ENCODE data around the gene SMAD7. TPM values are rescaled to one million over a fixed set of nuclear protein-coding genes. Genes with fewer than 3 reads are reported as not detected.

Gene SMAD7
- total and polyA plus RNA-seq, 10 of the 15 experiments (the other 5 are each of a cell fraction or from before 2014, with no cell fraction given) = 1.3 to 22.5 (median 8.0) TPM

DNA sequence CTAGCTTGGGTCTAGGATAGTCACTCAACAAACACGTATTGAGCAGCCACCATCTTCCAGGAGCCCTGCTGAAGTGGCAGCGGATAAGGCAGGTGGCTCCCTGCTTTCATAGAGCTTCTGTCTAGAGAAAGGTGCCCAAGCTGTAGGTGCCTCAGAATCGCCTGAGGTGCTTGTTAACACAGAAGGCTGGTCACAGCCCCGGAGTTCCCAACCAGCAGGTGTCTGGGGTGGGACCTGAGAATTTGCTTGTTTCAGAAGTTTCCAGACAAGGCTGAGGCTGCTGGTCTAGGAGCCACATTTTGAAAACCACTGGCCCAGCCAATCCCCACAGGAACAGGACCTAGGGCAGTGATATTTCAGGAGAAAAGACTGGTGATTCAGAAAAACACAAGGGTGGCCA is 45.3 kb upstream of the SMAD7 start:
- Histone ChIP-seq H3K27ac (ENCODE audit: control insufficient read depth, insufficient read depth) (no peak overlapping the region), H3K4me2 (ENCODE audit: control insufficient read depth, insufficient read depth) (no peak overlapping the region), H2AFZ (ENCODE audit: control insufficient read depth, low read depth, low read length) (no peak overlapping the region), H3K27me3 (replicated peaks in 1 of 2; ENCODE audit: control insufficient read depth in 2 of 2, insufficient read depth in 2 of 2, low read length in 1 of 2) (no peaks in the 10 kb centered on the region; a peak in 1 of 4 replicates), H3K9me3 (replicated peaks; ENCODE audit: control insufficient read depth, insufficient read depth, low read length) (no peaks in the 10 kb centered on the region), H3K4me1 (ENCODE audit: control insufficient read depth, insufficient read depth, low read length) (no peaks in the 10 kb centered on the region; the same call in 1 of the 2 replicates), H4K20me1 (ENCODE audit: control insufficient read depth, insufficient read depth) (no peaks in the 10 kb centered on the region), H3K4me3 (no peak overlapping the region), H3K79me2 (ENCODE audit: control insufficient read depth, insufficient read depth, low read length) (no peaks in the 10 kb centered on the region), H3K36me3 (ENCODE audit: control insufficient read depth in 2 of 2, insufficient read depth in 2 of 2, low read length in 1 of 2) (no peaks in the 10 kb centered on the region), H3K9ac (ENCODE audit: control insufficient read depth, insufficient read depth, low read length) (no peak overlapping the region)
- ATAC-seq = no peak
- DNase-seq (ENCODE audit: low read depth, low spot score) = no peak
- SMC1A ChIA-PET (ENCODE audit: uncharacterized antibody, unreplicated experiment) = interaction anchor here (0.8 kb wide), 1 partner anchor 22 kb away, joined by 3 read pairs; no protein-coding TSS in a partner anchor
- RAD21 ChIA-PET (ENCODE audit: unreplicated experiment) = no interaction called here
- 46% methylated on average over 4 of the region's 4 CpGs for WGBS (ENCODE audit: insufficient coverage, insufficient replicate concordance, low lambda C conversion rate, missing lambda C conversion rate)
- no peak for TF ChIP-seq SRF (IDR thresholded peaks at IDR 0.05; ENCODE audit: low read depth in 2 of 2, low read length in 2 of 2)
- intact Hi-C loops (cut with micrococcal nuclease; ENCODE audit: unreplicated experiment) = no loop called here
- CTCF ChIA-PET = no interaction called here
- in situ Hi-C loops (cut with MboI) = no loop called here
- POLR2A ChIA-PET = no interaction called here
- BruUV-seq (replicated peaks) = no TSS peak
- no peak for FAIRE-seq

DNA sequence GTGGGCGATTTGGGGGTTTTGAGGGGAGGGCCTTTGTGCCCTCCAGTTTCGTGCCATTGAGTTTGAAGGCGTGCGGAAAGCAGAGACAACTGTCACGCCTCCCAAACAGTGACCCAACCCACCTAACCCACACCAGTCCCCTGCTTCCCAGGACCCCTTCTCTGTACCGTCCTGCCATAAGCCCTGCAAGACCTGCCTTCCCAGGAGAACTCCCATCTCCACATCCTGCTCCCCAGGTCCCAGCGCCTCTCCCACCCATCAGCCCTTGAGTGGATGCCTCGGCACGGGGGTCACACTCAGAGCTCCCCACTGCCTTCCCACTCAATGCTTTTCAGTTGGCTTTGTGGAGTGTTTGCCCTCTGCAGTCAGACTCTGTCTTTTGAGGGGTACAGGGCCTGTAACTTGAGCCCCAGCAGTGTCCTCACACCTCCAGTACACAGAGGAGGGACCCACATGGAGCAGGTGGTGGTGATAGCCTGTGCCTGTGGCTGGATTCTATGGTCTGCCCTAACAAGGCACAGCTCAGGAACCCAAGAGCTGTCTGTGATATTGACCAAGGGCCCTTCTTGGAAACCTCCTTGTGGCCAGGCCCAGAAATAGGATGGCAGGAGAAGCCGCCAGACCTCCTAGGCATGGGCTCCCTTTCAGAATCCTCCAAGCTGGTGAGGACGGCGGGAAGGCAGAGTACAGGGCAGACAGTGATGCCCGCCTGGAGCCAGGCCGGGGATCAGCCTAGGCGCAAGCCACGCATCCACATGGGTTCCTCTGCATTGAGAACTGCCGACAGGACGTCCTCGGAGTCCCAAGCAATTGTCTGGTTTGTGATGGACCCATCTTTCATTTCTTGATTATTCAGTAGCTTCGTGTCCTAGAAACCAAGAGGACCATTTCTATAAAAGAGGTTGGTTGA is 44.4 kb upstream of the SMAD7 start:
- in situ Hi-C loops (cut with MboI) = no loop called here
- RAD21 ChIA-PET (ENCODE audit: unreplicated experiment) = no interaction called here
- H2AFZ ChIP-seq (ENCODE audit: control insufficient read depth, low read depth, low read length) = no peak overlapping the region
- POLR2A ChIA-PET = interaction anchor here (0.6 kb wide), 1 partner anchor 12 kb away, joined by 7 read pairs; no protein-coding TSS in a partner anchor
- FAIRE-seq (no peak), ATAC-seq (no peak), DNase-seq (ENCODE audit: low read depth, low spot score) (no peak)
- H3K4me1 ChIP-seq (ENCODE audit: control insufficient read depth, insufficient read depth, low read length) = no peaks in the 10 kb centered on the region; the same call in 1 of the 2 replicates
- TF ChIP-seq, protein P1, sequence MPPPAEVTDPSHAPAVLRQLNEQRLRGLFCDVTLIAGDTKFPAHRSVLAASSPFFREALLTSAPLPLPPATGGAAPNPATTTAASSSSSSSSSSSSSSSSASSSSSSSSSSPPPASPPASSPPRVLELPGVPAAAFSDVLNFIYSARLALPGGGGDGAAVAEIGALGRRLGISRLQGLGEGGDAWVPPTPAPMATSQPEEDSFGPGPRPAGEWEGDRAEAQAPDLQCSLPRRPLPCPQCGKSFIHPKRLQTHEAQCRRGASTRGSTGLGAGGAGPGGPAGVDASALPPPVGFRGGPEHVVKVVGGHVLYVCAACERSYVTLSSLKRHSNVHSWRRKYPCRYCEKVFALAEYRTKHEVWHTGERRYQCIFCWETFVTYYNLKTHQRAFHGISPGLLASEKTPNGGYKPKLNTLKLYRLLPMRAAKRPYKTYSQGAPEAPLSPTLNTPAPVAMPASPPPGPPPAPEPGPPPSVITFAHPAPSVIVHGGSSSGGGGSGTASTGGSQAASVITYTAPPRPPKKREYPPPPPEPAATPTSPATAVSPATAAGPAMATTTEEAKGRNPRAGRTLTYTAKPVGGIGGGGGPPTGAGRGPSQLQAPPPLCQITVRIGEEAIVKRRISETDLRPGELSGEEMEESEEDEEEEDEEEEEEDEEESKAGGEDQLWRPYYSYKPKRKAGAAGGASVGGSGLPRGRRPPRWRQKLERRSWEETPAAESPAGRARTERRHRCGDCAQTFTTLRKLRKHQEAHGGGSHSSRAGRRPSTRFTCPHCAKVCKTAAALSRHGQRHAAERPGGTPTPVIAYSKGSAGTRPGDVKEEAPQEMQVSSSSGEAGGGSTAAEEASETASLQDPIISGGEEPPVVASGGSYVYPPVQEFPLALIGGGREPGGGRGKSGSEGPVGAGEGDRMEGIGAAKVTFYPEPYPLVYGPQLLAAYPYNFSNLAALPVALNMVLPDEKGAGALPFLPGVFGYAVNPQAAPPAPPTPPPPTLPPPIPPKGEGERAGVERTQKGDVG (CRISPR knock-in tag; IDR thresholded peaks at IDR 0.05) = no peak
- TF ChIP-seq ZNF384 (IDR thresholded peaks at IDR 0.05; ENCODE audit: borderline replicate concordance, low read depth, low read length) (no peak), ZNF217 (IDR thresholded peaks at IDR 0.05) (no peak), TARDBP (IDR thresholded peaks at IDR 0.05; ENCODE audit: borderline replicate concordance) (no peak), NFYB (IDR thresholded peaks at IDR 0.05; ENCODE audit: insufficient read depth, low read depth, low read length) (no peak), CREB1 (IDR thresholded peaks at IDR 0.05; ENCODE audit: low read depth) (no peak)
- TF ChIP-seq, protein P2, sequence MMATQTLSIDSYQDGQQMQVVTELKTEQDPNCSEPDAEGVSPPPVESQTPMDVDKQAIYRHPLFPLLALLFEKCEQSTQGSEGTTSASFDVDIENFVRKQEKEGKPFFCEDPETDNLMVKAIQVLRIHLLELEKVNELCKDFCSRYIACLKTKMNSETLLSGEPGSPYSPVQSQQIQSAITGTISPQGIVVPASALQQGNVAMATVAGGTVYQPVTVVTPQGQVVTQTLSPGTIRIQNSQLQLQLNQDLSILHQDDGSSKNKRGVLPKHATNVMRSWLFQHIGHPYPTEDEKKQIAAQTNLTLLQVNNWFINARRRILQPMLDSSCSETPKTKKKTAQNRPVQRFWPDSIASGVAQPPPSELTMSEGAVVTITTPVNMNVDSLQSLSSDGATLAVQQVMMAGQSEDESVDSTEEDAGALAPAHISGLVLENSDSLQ (IDR thresholded peaks at IDR 0.05) = no peak
- intact Hi-C loops (cut with micrococcal nuclease; ENCODE audit: unreplicated experiment) = no loop called here
- H3K9me3 ChIP-seq (replicated peaks; ENCODE audit: control insufficient read depth, insufficient read depth, low read length) = no peaks in the 10 kb centered on the region
- no peaks in the 10 kb centered on the region; a peak in 1 of 4 replicates for H3K27me3 ChIP-seq (replicated peaks in 1 of 2; ENCODE audit: control insufficient read depth in 2 of 2, insufficient read depth in 2 of 2, low read length in 1 of 2)
- no peak overlapping the region for H3K4me2 ChIP-seq (ENCODE audit: control insufficient read depth, insufficient read depth)
- no peaks in the 10 kb centered on the region for H3K36me3 ChIP-seq (ENCODE audit: control insufficient read depth in 2 of 2, insufficient read depth in 2 of 2, low read length in 1 of 2)
- H3K9ac ChIP-seq (ENCODE audit: control insufficient read depth, insufficient read depth, low read length) = no peak overlapping the region
- no peaks in the 10 kb centered on the region for H4K20me1 ChIP-seq (ENCODE audit: control insufficient read depth, insufficient read depth)
- no TSS peak for BruUV-seq (replicated peaks)
- no peaks in the 10 kb centered on the region for H3K79me2 ChIP-seq (ENCODE audit: control insufficient read depth, insufficient read depth, low read length)
- CTCF ChIA-PET = interaction anchor here (1.5 kb wide), 1 partner anchor 26 kb away, joined by 5 read pairs; no protein-coding TSS in a partner anchor
- SMC1A ChIA-PET (ENCODE audit: uncharacterized antibody, unreplicated experiment) = interaction anchor here (0.8 kb wide), 1 partner anchor 21 kb away, joined by 3 read pairs; no protein-coding TSS in a partner anchor
- no peak overlapping the region for H3K27ac ChIP-seq (ENCODE audit: control insufficient read depth, insufficient read depth)
- 71% methylated on average over 20 of the region's 20 CpGs for WGBS (ENCODE audit: insufficient coverage, insufficient replicate concordance, low lambda C conversion rate, missing lambda C conversion rate)
- H3K4me3 ChIP-seq = no peak overlapping the region
